ENCODE data around the gene NTNG1. TPM values are rescaled to one million over a fixed set of nuclear protein-coding genes. Genes with fewer than 3 reads are reported as not detected.

Gene NTNG1
- total and polyA plus RNA-seq, 9 donors: 10.9 to 21.3 (median 13.8) TPM

GRCh38 chr1:107116306-107116790, 24.5 kb upstream of the NTNG1 start:
- no peak overlapping the region for H3K4me3 ChIP-seq (ENCODE audit: low read length)
- H3K36me3 ChIP-seq (ENCODE audit: control insufficient read depth, insufficient read depth, low read length): no peaks in the 10 kb centered on the region
- peak; percentile 82 for DNase-seq
- no peaks in the 10 kb centered on the region for H3K27me3 ChIP-seq (ENCODE audit: control insufficient read depth, insufficient read depth, low read length)
- no peaks in the 10 kb centered on the region for H3K4me1 ChIP-seq (ENCODE audit: control insufficient read depth, insufficient read depth, low read length)
- peak overlapping the region; percentile 6 for H3K27ac ChIP-seq (ENCODE audit: low read length)
- no peaks in the 10 kb centered on the region for H3K9me3 ChIP-seq (replicated peaks; ENCODE audit: control insufficient read depth, low read depth, low read length)

DNA sequence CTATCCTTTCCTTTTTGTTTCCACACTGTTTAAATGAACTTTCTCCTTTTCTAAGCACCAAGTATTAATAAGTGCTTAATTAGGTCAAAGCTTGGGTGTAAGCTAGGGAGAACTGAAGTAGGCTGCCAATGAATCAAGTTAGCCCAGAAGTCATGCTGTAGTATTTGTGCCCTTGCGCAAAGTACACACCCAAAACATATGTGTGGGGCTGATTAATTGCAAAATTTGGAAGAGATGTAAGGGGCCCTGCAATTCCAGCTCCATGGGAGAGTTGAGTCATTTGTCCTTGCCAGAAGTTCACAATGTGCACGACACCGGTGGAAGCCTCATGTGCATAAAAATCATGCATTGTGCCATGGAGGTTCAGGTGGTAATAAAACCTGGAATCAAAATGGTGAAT, 18.6 kb upstream of the NTNG1 start:
- Histone ChIP-seq H3K27me3 (ENCODE audit: control insufficient read depth, insufficient read depth, low read length) (no peaks in the 10 kb centered on the region), H3K27ac (ENCODE audit: low read length) (no peak overlapping the region), H3K36me3 (ENCODE audit: control insufficient read depth, insufficient read depth, low read length) (no peaks in the 10 kb centered on the region), H3K4me3 (ENCODE audit: low read length) (no peak overlapping the region), H3K9me3 (replicated peaks; ENCODE audit: control insufficient read depth, low read depth, low read length) (no peaks in the 10 kb centered on the region), H3K4me1 (ENCODE audit: control insufficient read depth, insufficient read depth, low read length) (no peaks in the 10 kb centered on the region)
- no peak for DNase-seq
- WGBS (ENCODE audit: insufficient coverage): 81% methylated on average over 2 of the region's 3 CpGs

DNA sequence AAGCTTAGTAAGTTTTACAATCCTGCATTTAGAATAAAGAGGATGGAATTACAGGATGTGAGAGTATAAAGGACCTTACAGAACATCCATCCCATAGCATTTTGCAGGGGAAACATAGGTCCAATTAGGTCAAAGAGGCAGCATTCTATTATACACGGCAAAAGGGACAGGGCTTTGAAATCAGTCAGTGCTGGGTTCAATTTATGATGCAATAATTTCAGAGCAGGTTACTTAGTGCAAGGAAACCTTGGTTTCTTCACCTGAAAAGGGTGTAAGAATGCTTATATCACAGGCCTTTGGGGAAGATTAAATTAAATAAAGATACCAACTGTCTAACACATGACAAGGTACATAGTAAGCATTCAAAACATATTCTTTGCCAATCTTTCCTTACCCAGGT, 17.1 kb upstream of the NTNG1 start:
- DNase-seq: no peak
- H3K9me3 ChIP-seq (replicated peaks; ENCODE audit: control insufficient read depth, low read depth, low read length): no peaks in the 10 kb centered on the region
- H3K36me3 ChIP-seq (ENCODE audit: control insufficient read depth, insufficient read depth, low read length): no peaks in the 10 kb centered on the region
- H3K27me3 ChIP-seq (ENCODE audit: control insufficient read depth, insufficient read depth, low read length): no peaks in the 10 kb centered on the region
- no peak overlapping the region for H3K27ac ChIP-seq (ENCODE audit: low read length)
- no peak overlapping the region for H3K4me3 ChIP-seq (ENCODE audit: low read length)
- H3K4me1 ChIP-seq (ENCODE audit: control insufficient read depth, insufficient read depth, low read length): no peaks in the 10 kb centered on the region
- 80% methylated on average over 1 of the region's 1 CpG for WGBS (ENCODE audit: insufficient coverage)

DNA sequence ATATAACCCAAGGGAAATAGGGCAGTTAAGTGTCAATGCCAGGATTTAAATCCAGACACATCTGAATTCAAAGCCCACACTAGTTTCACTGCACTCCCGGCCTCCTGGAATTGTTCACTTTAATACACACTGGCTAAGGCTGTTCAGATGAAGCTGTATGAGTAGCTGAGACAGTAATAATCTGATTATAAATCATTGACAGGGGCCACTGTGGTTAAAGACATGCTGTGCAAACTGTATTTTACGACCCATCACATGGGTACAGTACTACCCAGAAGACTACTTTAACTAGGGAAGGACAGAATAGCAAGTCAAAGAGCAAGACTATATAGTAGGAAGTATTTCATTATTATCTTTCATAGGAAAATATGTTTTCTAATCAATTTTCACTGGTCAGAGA, 16.1 kb upstream of the NTNG1 start:
- H3K36me3 ChIP-seq (ENCODE audit: control insufficient read depth, insufficient read depth, low read length): no peaks in the 10 kb centered on the region
- no peak overlapping the region for H3K27ac ChIP-seq (ENCODE audit: low read length)
- no peak for DNase-seq
- no peaks in the 10 kb centered on the region for H3K9me3 ChIP-seq (replicated peaks; ENCODE audit: control insufficient read depth, low read depth, low read length)
- no CpG with 5 or more reads among the region's 2 CpGs for WGBS (ENCODE audit: insufficient coverage)
- H3K27me3 ChIP-seq (ENCODE audit: control insufficient read depth, insufficient read depth, low read length): no peaks in the 10 kb centered on the region
- no peak overlapping the region for H3K4me3 ChIP-seq (ENCODE audit: low read length)
- no peaks in the 10 kb centered on the region for H3K4me1 ChIP-seq (ENCODE audit: control insufficient read depth, insufficient read depth, low read length)

DNA sequence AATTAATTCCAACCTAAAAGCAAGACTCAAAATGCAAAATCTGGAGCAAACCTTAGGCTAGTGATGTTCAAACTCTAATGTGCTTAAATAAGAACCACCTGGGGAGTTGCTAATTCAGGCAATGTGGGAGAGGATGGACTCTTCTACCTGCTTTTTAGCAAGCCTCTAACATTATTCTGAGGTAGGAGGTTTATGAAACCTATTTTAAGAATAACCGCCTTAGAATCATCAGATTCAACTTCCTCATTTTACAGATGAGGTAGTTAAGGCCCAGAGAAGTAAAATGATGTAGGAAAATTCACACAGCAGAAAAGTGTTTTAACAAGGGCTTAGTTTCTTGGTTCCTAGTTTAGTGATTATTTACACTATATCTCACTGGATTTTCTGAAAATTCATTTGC, 8.6 kb upstream of the NTNG1 start:
- H3K36me3 ChIP-seq (ENCODE audit: control insufficient read depth, insufficient read depth, low read length): no peaks in the 10 kb centered on the region
- no peak overlapping the region for H3K4me3 ChIP-seq (ENCODE audit: low read length)
- H3K9me3 ChIP-seq (replicated peaks; ENCODE audit: control insufficient read depth, low read depth, low read length): no peaks in the 10 kb centered on the region
- DNase-seq: no peak
- H3K27ac ChIP-seq (ENCODE audit: low read length): no peak overlapping the region
- WGBS (ENCODE audit: insufficient coverage): no CpG with 5 or more reads among the region's 1 CpG
- H3K27me3 ChIP-seq (ENCODE audit: control insufficient read depth, insufficient read depth, low read length): no peaks in the 10 kb centered on the region
- H3K4me1 ChIP-seq (ENCODE audit: control insufficient read depth, insufficient read depth, low read length): no peaks in the 10 kb centered on the region

DNA sequence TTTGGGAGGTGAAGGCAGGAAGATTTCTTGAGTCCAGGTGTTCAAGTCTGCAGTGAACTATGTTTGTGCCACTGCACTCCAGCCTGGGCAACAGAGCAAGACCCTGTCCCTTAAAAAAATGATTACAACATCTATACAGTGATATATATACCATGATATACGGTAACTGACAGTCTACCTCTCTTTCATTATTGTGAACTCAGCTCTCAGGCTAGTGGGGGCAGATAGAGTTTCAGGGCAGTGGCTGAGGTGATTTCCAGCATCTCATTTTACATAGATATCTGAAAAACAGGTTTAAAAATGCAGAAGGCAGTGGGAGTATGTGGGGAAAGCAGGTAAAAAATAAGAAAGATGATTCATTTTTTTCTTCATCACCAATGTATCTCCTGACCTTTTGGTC, 8.1 kb upstream of the NTNG1 start:
- Histone ChIP-seq H3K9me3 (replicated peaks; ENCODE audit: control insufficient read depth, low read depth, low read length) (no peaks in the 10 kb centered on the region), H3K4me1 (ENCODE audit: control insufficient read depth, insufficient read depth, low read length) (no peaks in the 10 kb centered on the region), H3K36me3 (ENCODE audit: control insufficient read depth, insufficient read depth, low read length) (no peaks in the 10 kb centered on the region), H3K27ac (ENCODE audit: low read length) (no peak overlapping the region), H3K27me3 (ENCODE audit: control insufficient read depth, insufficient read depth, low read length) (no peaks in the 10 kb centered on the region), H3K4me3 (ENCODE audit: low read length) (no peak overlapping the region)
- WGBS (ENCODE audit: insufficient coverage): no CpG with 5 or more reads among the region's 1 CpG
- no peak for DNase-seq

GRCh38 chr1:107135463-107135862, 5.4 kb upstream of the NTNG1 start:
- no CpG with 5 or more reads among the region's 3 CpGs for WGBS (ENCODE audit: insufficient coverage)
- H3K9me3 ChIP-seq (replicated peaks; ENCODE audit: control insufficient read depth, low read depth, low read length): no peaks in the 10 kb centered on the region
- H3K27me3 ChIP-seq (ENCODE audit: control insufficient read depth, insufficient read depth, low read length): peaks cover 14% of the 10 kb centered on the region
- H3K4me3 ChIP-seq (ENCODE audit: low read length): no peak overlapping the region
- no peak overlapping the region for H3K27ac ChIP-seq (ENCODE audit: low read length)
- no peaks in the 10 kb centered on the region for H3K36me3 ChIP-seq (ENCODE audit: control insufficient read depth, insufficient read depth, low read length)
- peak; percentile 79 for DNase-seq
- H3K4me1 ChIP-seq (ENCODE audit: control insufficient read depth, insufficient read depth, low read length): peaks cover 7% of the 10 kb centered on the region

DNA sequence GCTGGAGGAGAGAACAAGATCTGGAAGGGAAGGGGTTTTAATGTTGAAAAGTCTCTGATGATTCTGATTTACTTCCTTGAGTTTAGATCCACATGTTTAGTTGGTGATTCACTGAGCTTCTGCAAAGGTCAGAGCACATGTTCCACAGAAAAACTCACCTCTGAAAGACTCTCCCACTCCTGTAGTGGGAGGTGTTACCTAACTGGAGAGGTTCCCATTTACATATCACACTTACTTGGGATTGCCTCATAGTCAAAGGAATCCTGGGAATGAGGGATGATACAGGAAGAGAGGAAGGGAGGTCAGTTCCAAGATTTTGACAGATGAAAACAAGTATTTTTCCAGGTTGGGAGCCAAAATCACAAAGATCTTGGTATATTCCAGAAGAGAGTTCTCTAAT, 2.7 kb upstream of the NTNG1 start:
- H3K4me1 ChIP-seq (ENCODE audit: control insufficient read depth, insufficient read depth, low read length): peaks cover 11% of the 10 kb centered on the region
- no peak overlapping the region for H3K4me3 ChIP-seq (ENCODE audit: low read length)
- no peak for DNase-seq
- H3K27ac ChIP-seq (ENCODE audit: low read length): no peak overlapping the region
- peaks cover 25% of the 10 kb centered on the region for H3K27me3 ChIP-seq (ENCODE audit: control insufficient read depth, insufficient read depth, low read length)
- no peaks in the 10 kb centered on the region for H3K9me3 ChIP-seq (replicated peaks; ENCODE audit: control insufficient read depth, low read depth, low read length)
- no peaks in the 10 kb centered on the region for H3K36me3 ChIP-seq (ENCODE audit: control insufficient read depth, insufficient read depth, low read length)

DNA sequence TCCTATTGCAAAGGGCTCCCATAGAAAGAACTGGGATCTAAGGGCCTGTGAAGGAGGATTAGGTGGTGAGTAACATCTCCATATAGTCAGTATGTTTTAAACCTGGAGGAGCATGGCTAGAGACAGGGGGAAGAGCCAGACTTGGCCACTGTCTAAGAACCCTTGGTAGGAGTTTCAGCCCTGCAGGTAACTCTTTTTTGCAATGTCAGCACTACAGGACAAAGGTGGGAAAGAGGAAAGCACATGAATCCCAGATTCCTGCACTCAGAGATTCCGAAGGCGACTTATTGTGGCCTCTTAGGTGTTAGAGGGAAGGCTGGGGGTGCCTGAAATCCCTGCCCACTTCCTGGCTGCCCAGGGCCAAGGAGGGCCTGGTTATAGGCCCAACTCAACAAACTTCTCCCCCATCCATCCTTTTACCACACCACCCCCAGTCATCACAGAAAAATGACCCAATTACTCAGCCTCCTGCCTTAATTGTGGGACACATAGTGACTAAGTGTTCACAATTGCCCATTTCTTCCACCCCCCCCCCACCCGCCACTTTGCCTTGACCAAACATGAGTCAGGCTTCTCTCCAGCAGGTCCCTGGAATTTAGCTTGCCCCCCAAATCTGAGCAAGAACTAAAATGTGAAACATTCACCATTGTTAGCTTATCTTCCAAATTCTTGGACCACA, 1.9 kb upstream of the NTNG1 start:
- WGBS (ENCODE audit: insufficient coverage): no CpG with 5 or more reads among the region's 3 CpGs
- Histone ChIP-seq H3K36me3 (ENCODE audit: control insufficient read depth, insufficient read depth, low read length) (no peaks in the 10 kb centered on the region), H3K9me3 (replicated peaks; ENCODE audit: control insufficient read depth, low read depth, low read length) (no peaks in the 10 kb centered on the region), H3K4me1 (ENCODE audit: control insufficient read depth, insufficient read depth, low read length) (peaks cover 11% of the 10 kb centered on the region), H3K4me3 (ENCODE audit: low read length) (no peak overlapping the region), H3K27ac (ENCODE audit: low read length) (no peak overlapping the region), H3K27me3 (ENCODE audit: control insufficient read depth, insufficient read depth, low read length) (peaks cover 25% of the 10 kb centered on the region)
- DNase-seq: no peak

GRCh38 chr1:107139833-107140702, 771 bp upstream of the NTNG1 start:
- Histone ChIP-seq H3K27me3 (ENCODE audit: control insufficient read depth, insufficient read depth, low read length) (peaks cover 25% of the 10 kb centered on the region), H3K4me1 (ENCODE audit: control insufficient read depth, insufficient read depth, low read length) (peaks cover 11% of the 10 kb centered on the region), H3K4me3 (ENCODE audit: low read length) (peak overlapping the region; percentile 75), H3K36me3 (ENCODE audit: control insufficient read depth, insufficient read depth, low read length) (no peaks in the 10 kb centered on the region), H3K9me3 (replicated peaks; ENCODE audit: control insufficient read depth, low read depth, low read length) (no peaks in the 10 kb centered on the region), H3K27ac (ENCODE audit: low read length) (peak overlapping the region; percentile 91)
- DNase-seq: peak; percentile 94
- WGBS (ENCODE audit: insufficient coverage): under 1% methylated on average over 51 of the region's 53 CpGs
